Hepatocyte (in vitro differentiated cells): Measurements from ENCODE around the gene GTSF1L. TPM values are rescaled to one million over a fixed set of nuclear protein-coding genes. Genes with fewer than 3 reads are reported as not detected.

ENCODE experiments used
- DNase-seq: peaks from one replicate; pipeline ENCODE4 v3.0.0-alpha.2; 2016; ENCODE audit warnings: low spot score
- H2AFZ ChIP-seq: fragments of 200-600 bp; sonication (generic); 2 replicates; pipeline ENCODE4 v1.6.0; 2016; ENCODE audit warnings: antibody characterized with exemption, mild to moderate bottlenecking
- H3K27ac ChIP-seq: fragments of 200-600 bp; sonication (generic); 2 replicates; pipeline ENCODE4 v1.5.1; 2016; ENCODE audit warnings: mild to moderate bottlenecking
- H3K27me3 ChIP-seq: fragments of 200-600 bp; sonication (generic); 2 replicates; pipeline ENCODE4 v1.6.1; 2016
- H3K36me3 ChIP-seq: fragments of 200-600 bp; sonication (generic); replicated peaks from 2 replicates; pipeline ENCODE4 v1.5.1; 2016; ENCODE audit warnings: low read depth; ENCODE audit not compliant: insufficient read depth
- H3K4me1 ChIP-seq: fragments of 200-600 bp; sonication (generic); 2 replicates; pipeline ENCODE4 v1.5.1; 2016; ENCODE audit warnings: mild to moderate bottlenecking, moderate library complexity; ENCODE audit not compliant: insufficient read depth
- H3K4me2 ChIP-seq: fragments of 200-600 bp; sonication (generic); 2 replicates; pipeline ENCODE4 v1.6.0; 2016
- H3K4me3 ChIP-seq: fragments of 200-600 bp; sonication (generic); 2 replicates; pipeline ENCODE4 v1.5.1; 2016; ENCODE audit warnings: mild to moderate bottlenecking
- H3K79me2 ChIP-seq: fragments of 200-600 bp; sonication (generic); 2 replicates; pipeline ENCODE4 v1.6.0; 2017; ENCODE audit warnings: mild to moderate bottlenecking
- H3K9me2 ChIP-seq: fragments of 200-600 bp; sonication (generic); replicated peaks from 2 replicates; pipeline ENCODE4 v1.6.0; 2017; ENCODE audit warnings: mild to moderate bottlenecking; ENCODE audit not compliant: insufficient read depth
- H3K9me3 ChIP-seq: fragments of 200-600 bp; sonication (generic); 2 replicates; pipeline ENCODE4 v1.5.1; 2016; ENCODE audit warnings: low read depth, mild to moderate bottlenecking
- H4K20me1 ChIP-seq: fragments of 200-600 bp; sonication (generic); 2 replicates; pipeline ENCODE4 v1.6.0; 2016; ENCODE audit warnings: mild to moderate bottlenecking; ENCODE audit not compliant: insufficient read depth, poor library complexity, severe bottlenecking
- CTCF ChIP-seq: fragments of 200-600 bp; sonication (generic); IDR thresholded peaks from 2 replicates; pipeline ENCODE4 v1.5.1; 2016; ENCODE audit warnings: antibody characterized with exemption, mild to moderate bottlenecking; ENCODE audit not compliant: poor library complexity
- EZH2 ChIP-seq: fragments of 200-600 bp; sonication (generic); IDR thresholded peaks from 2 replicates; pipeline ENCODE4 v1.6.1; 2016; ENCODE audit warnings: antibody characterized with exemption, mild to moderate bottlenecking, borderline replicate concordance
- EZH2phosphoT487 ChIP-seq: fragments of 200-600 bp; sonication (generic); IDR thresholded peaks from one replicate; pipeline ENCODE4 v1.6.1; 2018; ENCODE audit warnings: antibody characterized with exemption, mild to moderate bottlenecking, low read depth, moderate library complexity; ENCODE audit not compliant: unreplicated experiment, severe bottlenecking
- WGBS: methylation state at CpG from one replicate; pipeline ENCODE4 v1.1.6; 2016; ENCODE audit warnings: low lambda C conversion rate; ENCODE audit errors: missing lambda C conversion rate; 5-methylcytosine and 5-hydroxymethylcytosine counted together
- polyA plus RNA-seq: library from polyadenylated mRNA; unstranded; fragments of >200 nt; fragmentation: Nextera tagmentation; extraction: Ambion mirVana; gene quantifications from 2 replicates; pipeline ENCODE4 v1.2.1, GENCODE V29; 2016
- total RNA-seq: library from RNA; depleted of rRNA; stranded (reverse); fragments of >200 nt; gene quantifications from 2 replicates; pipeline ENCODE4 v1.2.3, GENCODE V29; 2014

Gene GTSF1L
- total and polyA plus RNA-seq, 2 experiments from 2014 or later = not detected

GRCh38 chr20:43752561-43753301 is 25.9 kb upstream of the GTSF1L start:
- H3K9me2 ChIP-seq = no peaks in the 10 kb centered on the region
- DNase-seq = no peak
- no peak overlapping the region for H2AFZ ChIP-seq
- no peaks in the 10 kb centered on the region for H3K79me2 ChIP-seq
- no peaks in the 10 kb centered on the region for H3K27me3 ChIP-seq
- H3K4me1 ChIP-seq = no peaks in the 10 kb centered on the region
- no peak for TF ChIP-seq EZH2
- no peak for TF ChIP-seq EZH2phosphoT487
- no peak for TF ChIP-seq CTCF
- H3K4me3 ChIP-seq = no peak overlapping the region
- no peaks in the 10 kb centered on the region for H4K20me1 ChIP-seq
- no peak overlapping the region for H3K27ac ChIP-seq
- H3K36me3 ChIP-seq = no peaks in the 10 kb centered on the region
- H3K4me2 ChIP-seq = no peak overlapping the region
- 87% methylated on average over 13 of the region's 13 CpGs for WGBS
- no peaks in the 10 kb centered on the region for H3K9me3 ChIP-seq

GRCh38 chr20:43752051-43752360 is 25.2 kb upstream of the GTSF1L start:
- Histone ChIP-seq H4K20me1 (no peaks in the 10 kb centered on the region), H3K9me2 (no peaks in the 10 kb centered on the region), H3K27me3 (no peaks in the 10 kb centered on the region), H3K79me2 (no peaks in the 10 kb centered on the region), H3K27ac (no peak overlapping the region), H2AFZ (no peak overlapping the region), H3K36me3 (no peaks in the 10 kb centered on the region), H3K4me1 (no peaks in the 10 kb centered on the region), H3K4me2 (no peak overlapping the region), H3K4me3 (no peak overlapping the region), H3K9me3 (no peaks in the 10 kb centered on the region)
- no peak for TF ChIP-seq EZH2
- no peak for TF ChIP-seq EZH2phosphoT487
- no peak for TF ChIP-seq CTCF
- 79% methylated on average over 4 of the region's 4 CpGs for WGBS
- DNase-seq = no peak

GRCh38 chr20:43751167-43752050 is 24.6 kb upstream of the GTSF1L start:
- Histone ChIP-seq H3K4me3 (no peak overlapping the region), H3K4me1 (no peaks in the 10 kb centered on the region), H3K79me2 (no peaks in the 10 kb centered on the region), H3K27me3 (no peaks in the 10 kb centered on the region), H3K36me3 (no peaks in the 10 kb centered on the region), H3K9me2 (no peaks in the 10 kb centered on the region), H3K4me2 (no peak overlapping the region), H3K27ac (no peak overlapping the region), H3K9me3 (no peaks in the 10 kb centered on the region), H4K20me1 (no peaks in the 10 kb centered on the region), H2AFZ (no peak overlapping the region)
- DNase-seq = no peak
- WGBS = 88% methylated on average over 11 of the region's 11 CpGs
- TF ChIP-seq EZH2phosphoT487 (no peak), CTCF (no peak), EZH2 (no peak)
